ENCODE measurements around the gene PHC3.

The PHC3 gene

DNA sequence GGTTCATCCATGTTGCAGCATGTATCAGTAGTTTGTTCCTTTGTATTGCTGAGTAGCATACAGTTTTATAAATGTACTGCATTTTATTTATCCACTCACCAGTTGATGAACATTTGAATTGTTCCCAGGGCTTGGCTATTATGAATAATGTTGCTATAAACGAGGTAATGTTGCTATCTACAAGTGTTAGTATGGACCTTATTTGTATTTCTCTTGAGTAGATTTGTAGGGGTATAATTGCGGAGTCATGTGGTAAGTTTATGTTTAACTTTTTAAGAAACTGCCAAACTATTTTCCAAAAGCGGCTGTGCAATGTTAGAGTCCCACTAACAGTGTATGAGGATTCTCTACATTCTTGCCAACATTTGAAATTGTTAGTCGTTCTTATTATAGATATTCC, 130.8 kb downstream of the PHC3 start:
- TF ChIP-seq YY1 (IDR thresholded peaks at IDR 0.05; ENCODE audit: low read depth), result no peak
- TF ChIP-seq EGR1 (IDR thresholded peaks at IDR 0.05), result no peak
- TF ChIP-seq TAF1 (IDR thresholded peaks at IDR 0.05; ENCODE audit: low read depth), result no peak
- TF ChIP-seq CREB1 (IDR thresholded peaks at IDR 0.05; ENCODE audit: low read depth), result no peak
- TF ChIP-seq EP300 (IDR thresholded peaks at IDR 0.05; ENCODE audit: borderline replicate concordance), result no peak
- no peak for TF ChIP-seq NFIC (IDR thresholded peaks at IDR 0.05)

DNA sequence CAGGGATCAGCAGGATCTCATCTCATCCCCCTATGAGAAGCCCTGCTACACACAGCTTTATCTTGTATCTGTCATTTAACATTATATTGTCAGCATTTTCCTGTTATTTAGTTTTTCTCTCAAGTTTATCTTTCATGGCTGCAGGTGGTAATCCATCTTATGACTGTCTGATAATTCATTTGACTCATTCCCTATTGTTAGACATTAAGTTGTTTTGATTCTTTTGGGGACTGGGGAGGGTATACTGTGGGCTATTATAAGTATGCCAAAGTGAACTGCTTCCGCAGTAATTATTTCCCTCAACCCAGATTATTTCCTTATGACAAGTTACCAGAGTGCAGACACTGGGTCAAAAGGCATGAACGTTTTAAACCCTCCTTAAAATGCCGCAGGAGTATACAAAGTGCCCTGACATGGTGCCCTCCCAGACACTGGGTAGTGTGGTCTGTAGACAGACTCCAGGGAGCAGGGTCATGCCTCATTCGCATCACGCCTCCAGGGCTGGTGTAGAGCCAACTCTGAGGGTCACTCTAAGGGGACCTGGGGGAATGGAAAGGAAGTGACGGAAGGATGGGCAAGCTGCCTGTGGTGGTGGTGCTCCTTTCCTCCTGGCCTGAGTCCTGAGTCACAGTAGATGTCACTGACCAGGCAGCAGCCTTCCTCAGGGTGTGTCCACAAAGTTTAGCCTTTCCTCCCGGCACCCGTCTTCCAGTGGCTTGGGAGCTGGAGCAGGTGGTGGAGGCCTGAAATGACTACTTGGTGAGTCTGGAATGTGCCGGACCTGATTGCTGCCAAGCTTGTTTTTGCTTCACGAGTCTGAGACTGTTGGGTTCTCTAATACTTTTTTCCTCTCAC, 132.2 kb downstream of the PHC3 start:
- TF ChIP-seq ZBTB7A (IDR thresholded peaks at IDR 0.05; ENCODE audit: low read depth) (no peak), CREB1 (IDR thresholded peaks at IDR 0.05; ENCODE audit: low read depth) (no peak), EP300 (IDR thresholded peaks at IDR 0.05; ENCODE audit: borderline replicate concordance) (no peak), NFIC (IDR thresholded peaks at IDR 0.05) (no peak)
- TF ChIP-seq, protein P1, sequence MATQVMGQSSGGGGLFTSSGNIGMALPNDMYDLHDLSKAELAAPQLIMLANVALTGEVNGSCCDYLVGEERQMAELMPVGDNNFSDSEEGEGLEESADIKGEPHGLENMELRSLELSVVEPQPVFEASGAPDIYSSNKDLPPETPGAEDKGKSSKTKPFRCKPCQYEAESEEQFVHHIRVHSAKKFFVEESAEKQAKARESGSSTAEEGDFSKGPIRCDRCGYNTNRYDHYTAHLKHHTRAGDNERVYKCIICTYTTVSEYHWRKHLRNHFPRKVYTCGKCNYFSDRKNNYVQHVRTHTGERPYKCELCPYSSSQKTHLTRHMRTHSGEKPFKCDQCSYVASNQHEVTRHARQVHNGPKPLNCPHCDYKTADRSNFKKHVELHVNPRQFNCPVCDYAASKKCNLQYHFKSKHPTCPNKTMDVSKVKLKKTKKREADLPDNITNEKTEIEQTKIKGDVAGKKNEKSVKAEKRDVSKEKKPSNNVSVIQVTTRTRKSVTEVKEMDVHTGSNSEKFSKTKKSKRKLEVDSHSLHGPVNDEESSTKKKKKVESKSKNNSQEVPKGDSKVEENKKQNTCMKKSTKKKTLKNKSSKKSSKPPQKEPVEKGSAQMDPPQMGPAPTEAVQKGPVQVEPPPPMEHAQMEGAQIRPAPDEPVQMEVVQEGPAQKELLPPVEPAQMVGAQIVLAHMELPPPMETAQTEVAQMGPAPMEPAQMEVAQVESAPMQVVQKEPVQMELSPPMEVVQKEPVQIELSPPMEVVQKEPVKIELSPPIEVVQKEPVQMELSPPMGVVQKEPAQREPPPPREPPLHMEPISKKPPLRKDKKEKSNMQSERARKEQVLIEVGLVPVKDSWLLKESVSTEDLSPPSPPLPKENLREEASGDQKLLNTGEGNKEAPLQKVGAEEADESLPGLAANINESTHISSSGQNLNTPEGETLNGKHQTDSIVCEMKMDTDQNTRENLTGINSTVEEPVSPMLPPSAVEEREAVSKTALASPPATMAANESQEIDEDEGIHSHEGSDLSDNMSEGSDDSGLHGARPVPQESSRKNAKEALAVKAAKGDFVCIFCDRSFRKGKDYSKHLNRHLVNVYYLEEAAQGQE (IDR thresholded peaks at IDR 0.05; ENCODE audit: low read depth), result no peak

DNA sequence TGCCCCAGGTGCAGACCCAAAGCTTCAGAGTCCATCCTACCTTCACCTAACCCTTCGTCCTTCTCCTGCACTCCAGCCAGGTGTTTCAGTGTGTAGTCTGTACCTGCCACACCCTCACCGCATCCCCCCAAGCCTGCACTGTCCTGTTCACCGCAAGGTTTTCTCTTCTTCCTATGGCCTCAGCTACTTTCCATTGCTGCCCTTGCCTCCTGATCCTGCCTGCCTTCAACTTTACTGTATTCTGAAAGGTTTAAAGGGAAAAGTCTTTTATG, 134.5 kb downstream of the PHC3 start:
- TF ChIP-seq TCF12 (IDR thresholded peaks at IDR 0.05; ENCODE audit: low read depth) (no peak), TEAD4 (IDR thresholded peaks at IDR 0.05) (no peak), ZBTB7A (IDR thresholded peaks at IDR 0.05; ENCODE audit: low read depth) (no peak), CEBPB (IDR thresholded peaks at IDR 0.05) (no peak), EP300 (IDR thresholded peaks at IDR 0.05; ENCODE audit: borderline replicate concordance) (no peak), EGR1 (IDR thresholded peaks at IDR 0.05) (no peak), RAD21 (IDR thresholded peaks at IDR 0.05; ENCODE audit: low read depth) (no peak), YY1 (IDR thresholded peaks at IDR 0.05; ENCODE audit: low read depth) (no peak), TAF1 (IDR thresholded peaks at IDR 0.05; ENCODE audit: low read depth) (no peak), FOXM1 (IDR thresholded peaks at IDR 0.05; ENCODE audit: borderline replicate concordance, low read depth) (no peak), NFIC (IDR thresholded peaks at IDR 0.05) (no peak), CREB1 (IDR thresholded peaks at IDR 0.05; ENCODE audit: low read depth) (no peak)
- TF ChIP-seq, protein P1 (IDR thresholded peaks at IDR 0.05; ENCODE audit: low read depth), result no peak
- TF ChIP-seq, protein P2, sequence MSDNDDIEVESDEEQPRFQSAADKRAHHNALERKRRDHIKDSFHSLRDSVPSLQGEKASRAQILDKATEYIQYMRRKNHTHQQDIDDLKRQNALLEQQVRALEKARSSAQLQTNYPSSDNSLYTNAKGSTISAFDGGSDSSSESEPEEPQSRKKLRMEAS (IDR thresholded peaks at IDR 0.05), result no peak
- TF ChIP-seq, protein P3, sequence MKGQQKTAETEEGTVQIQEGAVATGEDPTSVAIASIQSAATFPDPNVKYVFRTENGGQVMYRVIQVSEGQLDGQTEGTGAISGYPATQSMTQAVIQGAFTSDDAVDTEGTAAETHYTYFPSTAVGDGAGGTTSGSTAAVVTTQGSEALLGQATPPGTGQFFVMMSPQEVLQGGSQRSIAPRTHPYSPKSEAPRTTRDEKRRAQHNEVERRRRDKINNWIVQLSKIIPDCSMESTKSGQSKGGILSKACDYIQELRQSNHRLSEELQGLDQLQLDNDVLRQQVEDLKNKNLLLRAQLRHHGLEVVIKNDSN (IDR thresholded peaks at IDR 0.05), result no peak

DNA sequence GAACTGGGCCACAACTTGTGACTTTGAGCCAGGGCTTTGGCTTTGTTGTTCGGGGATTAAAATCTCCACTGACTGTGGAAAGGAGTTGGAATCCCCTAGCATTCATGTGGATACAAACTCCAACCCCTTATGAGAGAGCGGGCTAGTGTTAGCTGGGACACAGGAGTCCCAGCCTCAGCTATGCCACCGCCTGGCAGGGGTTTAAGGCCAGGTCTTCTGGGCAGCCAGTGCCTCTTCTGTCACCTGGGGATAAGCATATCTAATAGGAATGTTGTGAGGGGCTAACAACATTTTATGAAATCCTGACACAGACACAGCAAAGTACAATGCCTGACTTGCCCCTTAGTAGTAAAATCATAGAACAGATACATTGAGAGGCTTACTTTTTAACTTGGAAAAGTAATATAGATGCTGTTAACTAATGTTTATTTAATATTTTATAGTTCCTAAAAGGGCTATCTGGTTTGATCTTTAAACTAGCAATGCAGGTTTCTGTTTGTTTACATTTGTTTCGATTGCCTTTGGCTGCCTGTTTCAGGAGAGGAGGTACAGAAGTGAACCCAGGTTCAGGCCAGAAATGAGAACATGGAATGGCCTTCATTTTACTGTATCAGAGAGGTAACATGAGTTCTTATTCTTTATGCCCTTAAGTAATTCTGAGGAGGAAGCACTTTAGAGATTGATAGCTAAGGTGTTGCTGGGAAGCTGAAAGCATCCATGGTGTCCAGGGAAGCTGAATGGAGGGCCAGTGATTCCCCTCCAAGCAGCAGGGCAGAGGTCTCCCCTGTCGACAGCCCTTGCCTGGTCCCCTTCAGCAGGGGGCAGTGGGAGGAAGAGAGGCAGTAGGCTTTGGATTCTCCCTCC, 135.0 kb downstream of the PHC3 start:
- TF ChIP-seq CEBPB (IDR thresholded peaks at IDR 0.05), result no peak
- TF ChIP-seq EGR1 (IDR thresholded peaks at IDR 0.05), result no peak
- TF ChIP-seq, protein P3 (IDR thresholded peaks at IDR 0.05), result no peak
- no peak for TF ChIP-seq ZBTB7A (IDR thresholded peaks at IDR 0.05; ENCODE audit: low read depth)
- no peak for TF ChIP-seq TCF12 (IDR thresholded peaks at IDR 0.05; ENCODE audit: low read depth)
- TF ChIP-seq TAF1 (IDR thresholded peaks at IDR 0.05; ENCODE audit: low read depth), result no peak
- TF ChIP-seq TEAD4 (IDR thresholded peaks at IDR 0.05), result no peak
- no peak for TF ChIP-seq FOXM1 (IDR thresholded peaks at IDR 0.05; ENCODE audit: borderline replicate concordance, low read depth)
- TF ChIP-seq, protein P2 (IDR thresholded peaks at IDR 0.05), result no peak
- no peak for TF ChIP-seq YY1 (IDR thresholded peaks at IDR 0.05; ENCODE audit: low read depth)

DNA sequence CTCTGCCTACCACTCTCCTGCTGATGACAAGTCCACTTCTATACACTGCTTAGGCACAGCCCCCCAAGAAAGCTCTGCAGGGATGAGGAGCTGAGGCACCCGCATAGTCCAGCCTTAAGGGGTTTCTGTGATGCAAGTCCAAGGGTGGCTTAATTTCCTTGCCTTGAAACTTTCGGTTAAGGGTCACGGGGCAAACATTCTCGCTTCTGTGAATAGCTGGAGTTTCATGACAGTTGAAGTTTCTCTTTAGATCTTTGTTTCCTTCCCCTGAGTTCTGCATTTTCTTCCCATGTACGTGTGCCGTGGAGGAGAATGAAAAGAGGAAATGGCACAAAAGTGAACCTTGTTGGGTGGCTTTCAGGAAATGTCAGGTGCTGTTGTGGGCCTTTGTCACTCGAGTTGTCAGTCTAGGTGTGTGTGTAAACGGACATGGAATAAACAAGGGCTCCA, 136.7 kb downstream of the PHC3 start:
- TF ChIP-seq TCF12 (IDR thresholded peaks at IDR 0.05; ENCODE audit: low read depth) (no peak), RAD21 (IDR thresholded peaks at IDR 0.05; ENCODE audit: low read depth) (no peak), YY1 (IDR thresholded peaks at IDR 0.05; ENCODE audit: low read depth) (no peak), EP300 (IDR thresholded peaks at IDR 0.05; ENCODE audit: borderline replicate concordance) (no peak)

Measured in Ishikawa (cell line).